GM12878 (cell line): Measurements from ENCODE around the gene TPM4. TPM values are rescaled to one million over a fixed set of nuclear protein-coding genes. Genes with fewer than 3 reads are reported as not detected.

ENCODE experiments used
- ATAC-seq: fragments of 200-7000 bp; cut with Tn5 transposase; 3 replicates; pipeline ENCODE4 v1.9.1; 2020; ENCODE audit warnings: mild to moderate bottlenecking, moderate library complexity
- BruUV-seq: library from RNA; stranded (reverse); fragments of 400-500 nt; replicated peaks from 2 replicates; lab custom pipeline; 2021; lab: Mats Ljungman, UMichigan
- CTCF ChIA-PET: fragments of 300-600 bp; sonication (Branson Sonifier 250); formaldehyde crosslinking; extraction: SDS; loops from one replicate; lab custom pipeline; 2021; ENCODE audit warnings: inconsistent platforms; lab: Yijun Ruan, JAX
- POLR2A ChIA-PET: fragments of 350-600 bp; formaldehyde crosslinking; extraction: SDS; loops from one replicate; lab custom pipeline; 2021; ENCODE audit warnings: inconsistent platforms; lab: Charles Lee
- RAD21 ChIA-PET: fragments of 300-600 bp; sonication (Branson Sonifier 250); formaldehyde crosslinking; loops from one replicate; lab custom pipeline; 2023; ENCODE audit warnings: antibody characterized with exemption; ENCODE audit not compliant: unreplicated experiment; lab: Charles Lee
- SMC1A ChIA-PET: fragments of 300-600 bp; sonication (Branson Sonifier 250); formaldehyde crosslinking; loops from one replicate; lab custom pipeline; 2023; ENCODE audit not compliant: unreplicated experiment, uncharacterized antibody; lab: Charles Lee
- DNase-seq: peaks from one replicate; pipeline ENCODE4 v3.0.0-alpha.2; 2011; ENCODE audit warnings: low read depth, low spot score
- FAIRE-seq: peaks from 3 replicates; lab custom pipeline; 2011; peaks lifted over from hg19 to GRCh38; lab: Jason Lieb, UNC
- H2AFZ ChIP-seq: 2 replicates; pipeline ENCODE4 v1.6.0; 2011; ENCODE audit warnings: low read depth, low read length, control low read depth; ENCODE audit not compliant: control insufficient read depth
- H3K27ac ChIP-seq: 2 replicates; pipeline ENCODE4 v1.5.1; 2011; ENCODE audit warnings: control low read depth; ENCODE audit not compliant: control insufficient read depth, insufficient read depth
- H3K27me3 ChIP-seq, 2 experiments: replicated peaks in 1 of 2; 2 replicates each; pipeline versions ENCODE4 v1.6.0 to v1.6.1; 2011; ENCODE audit warnings: low read length in 1 of 2; ENCODE audit not compliant: control insufficient read depth in 2 of 2, insufficient read depth in 2 of 2
- H3K36me3 ChIP-seq, 2 experiments: 2 replicates each; pipeline ENCODE4 v1.5.1; 2011; ENCODE audit warnings: low read length in 1 of 2; ENCODE audit not compliant: control insufficient read depth in 2 of 2, insufficient read depth in 2 of 2
- H3K4me1 ChIP-seq: 2 replicates; pipeline ENCODE4 v1.6.1; 2011; ENCODE audit warnings: mild to moderate bottlenecking, low read length, moderate library complexity, mixed read lengths; ENCODE audit not compliant: control insufficient read depth, insufficient read depth
- H3K4me2 ChIP-seq: 2 replicates; pipeline ENCODE4 v1.6.0; 2011; ENCODE audit warnings: control low read depth; ENCODE audit not compliant: control insufficient read depth, insufficient read depth
- H3K4me3 ChIP-seq: fragments of 200-600 bp; sonication (generic); 2 replicates; pipeline ENCODE4 v1.5.1; 2016
- H3K79me2 ChIP-seq: 2 replicates; pipeline ENCODE4 v1.6.0; 2011; ENCODE audit warnings: low read length; ENCODE audit not compliant: control insufficient read depth, insufficient read depth
- H3K9ac ChIP-seq: 2 replicates; pipeline ENCODE4 v1.8.0; 2011; ENCODE audit warnings: low read length, control low read depth, mixed read lengths; ENCODE audit not compliant: control insufficient read depth, insufficient read depth
- H3K9me3 ChIP-seq: replicated peaks from 3 replicates; pipeline ENCODE4 v1.5.1; 2011; ENCODE audit warnings: mild to moderate bottlenecking, low read length; ENCODE audit not compliant: control insufficient read depth, insufficient read depth
- H4K20me1 ChIP-seq: 2 replicates; pipeline ENCODE4 v1.6.0; 2011; ENCODE audit not compliant: control insufficient read depth, insufficient read depth
- EZH2 ChIP-seq: IDR thresholded peaks from 2 replicates; pipeline ENCODE4 v1.6.1; 2012; ENCODE audit warnings: low read depth, mild to moderate bottlenecking, control low read depth, inconsistent platforms, low read length, borderline replicate concordance; ENCODE audit not compliant: control insufficient read depth
- GABPA ChIP-seq: IDR thresholded peaks from 2 replicates; pipeline ENCODE4 v1.6.1; 2014; ENCODE audit warnings: antibody characterized with exemption, low read depth, mild to moderate bottlenecking, inconsistent platforms
- HDGF ChIP-seq: fragments of 450-650 bp; IDR thresholded peaks from 2 replicates; pipeline ENCODE4 v1.6.1; 2016; ENCODE audit warnings: antibody characterized with exemption
- KAT2A ChIP-seq: conservative IDR thresholded peaks from 2 replicates; pipeline ENCODE4 v1.6.1; 2011; ENCODE audit warnings: low read depth, low read length; ENCODE audit not compliant: control insufficient read depth
- POLR2AphosphoS5 ChIP-seq: IDR thresholded peaks from 2 replicates; pipeline ENCODE4 v1.6.1; 2011; ENCODE audit warnings: mild to moderate bottlenecking, low read length, inconsistent platforms
- RAD21 ChIP-seq: IDR thresholded peaks from 2 replicates; pipeline ENCODE4 v1.6.1; 2011; ENCODE audit warnings: mild to moderate bottlenecking, low read depth, low read length, moderate library complexity; ENCODE audit not compliant: insufficient read depth
- STAT3 ChIP-seq: IDR thresholded peaks from 2 replicates; pipeline ENCODE4 v1.6.1; 2011; ENCODE audit warnings: low read depth, low read length, improper control_type of control experiment
- ZNF24 ChIP-seq: fragments of 450-650 bp; IDR thresholded peaks from 2 replicates; pipeline ENCODE4 v1.6.1; 2017; ENCODE audit warnings: antibody characterized with exemption, mild to moderate bottlenecking
- ZSCAN29 ChIP-seq: fragments of 450-650 bp; IDR thresholded peaks from 2 replicates; pipeline ENCODE4 v1.6.1; 2017; ENCODE audit warnings: mild to moderate bottlenecking, moderate library complexity
- WGBS: methylation state at CpG from one replicate; pipeline ENCODE4 v1.1.6; 2016; ENCODE audit warnings: low lambda C conversion rate; ENCODE audit not compliant: insufficient replicate concordance, insufficient coverage; ENCODE audit errors: missing lambda C conversion rate; 5-methylcytosine and 5-hydroxymethylcytosine counted together
- in situ Hi-C: fragments of 300-500 bp; cut with MboI; formaldehyde crosslinking; loops from 9 replicates; pipeline ENCODE4 v1.14.3; 2018; ENCODE audit warnings: mixed read lengths
- intact Hi-C: fragments of 100-400 bp; cut with micrococcal nuclease; formaldehyde crosslinking; loops from one replicate; pipeline ENCODE4 v1.14.2; 2022; ENCODE audit not compliant: unreplicated experiment
- polyA plus RNA-seq, 11 experiments: library from polyadenylated mRNA; depleted of rRNA in 4 of 11; unstranded in 6 of 11; stranded (reverse) in 5 of 11; fragments of >200 nt; fragmentation: Nextera tagmentation in 4 of 11; fragmentation: Illumina TruSeq in 1 of 11; extraction: Ambion mirVana in 4 of 11; extraction: Trizol in 1 of 11; gene quantifications; 1 replicate in 1 of 11; 2 replicates in 10 of 11; pipeline versions ENCODE4 v1.2.1 to v1.2.3, GENCODE V29; 2011 to 2016; ENCODE audit warnings: inconsistent platforms in 2 of 11, missing spikeins in 2 of 11, low read depth in 1 of 11
- total RNA-seq, 4 experiments: library from RNA; depleted of rRNA in 3 of 4; stranded (reverse); fragments of >200 nt in 3 of 4; fragmentation: Illumina TruSeq in 1 of 4; extraction: Trizol in 1 of 4; gene quantifications; 2 replicates each; pipeline versions ENCODE4 v1.2.1 to v1.2.3, GENCODE V29; 2013 to 2021
- TF ChIP-seq, protein P1 (sequence below): fragments of 450-650 bp; IDR thresholded peaks from 2 replicates; pipeline ENCODE4 v1.6.1; 2016; ENCODE audit warnings: mild to moderate bottlenecking
- TF ChIP-seq, protein P2 (sequence below): fragments of 450-650 bp; IDR thresholded peaks from 2 replicates; pipeline ENCODE4 v1.6.1; 2017; ENCODE audit warnings: low read depth, mild to moderate bottlenecking, moderate library complexity

TPM4 gene
- total and polyA plus RNA-seq, 10 of the 15 experiments (the other 5 are each of a cell fraction or from before 2014, with no cell fraction given): 183 to 620 (median 407) TPM

DNA sequence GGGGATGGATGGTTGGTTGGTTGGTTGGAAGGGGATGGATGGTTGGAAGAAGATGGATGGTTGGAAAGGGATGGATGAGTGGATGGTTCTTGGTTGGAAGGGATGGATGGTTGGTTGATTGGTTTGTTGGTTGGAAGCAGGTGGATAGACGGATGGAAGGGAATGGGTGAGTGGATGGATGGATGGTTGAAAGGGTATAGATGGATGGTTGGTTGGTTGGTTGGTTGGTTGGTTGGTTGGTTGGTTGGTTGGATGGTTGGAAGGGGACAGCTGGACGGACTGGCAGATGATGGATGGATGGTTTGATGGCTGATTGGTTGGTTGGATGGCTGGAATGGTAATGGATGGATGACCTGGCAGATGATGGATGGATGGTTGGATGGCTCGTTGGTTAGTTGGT is 55.4 kb downstream of the TPM4 start:
- ATAC-seq: no peak
- TF ChIP-seq ZSCAN29: no peak
- no peak for TF ChIP-seq RAD21
- no peak for TF ChIP-seq EZH2
- no peak for TF ChIP-seq GABPA
- no peak for TF ChIP-seq ZNF24
- TF ChIP-seq STAT3: no peak
- TF ChIP-seq HDGF: 0 out of 2 replicates have a peak, but pooled peaks have one; percentile 81
- TF ChIP-seq KAT2A: no peak
- TF ChIP-seq POLR2AphosphoS5: peak; percentile 56; the same call in 1 of the 2 replicates
- TF ChIP-seq, protein P1, sequence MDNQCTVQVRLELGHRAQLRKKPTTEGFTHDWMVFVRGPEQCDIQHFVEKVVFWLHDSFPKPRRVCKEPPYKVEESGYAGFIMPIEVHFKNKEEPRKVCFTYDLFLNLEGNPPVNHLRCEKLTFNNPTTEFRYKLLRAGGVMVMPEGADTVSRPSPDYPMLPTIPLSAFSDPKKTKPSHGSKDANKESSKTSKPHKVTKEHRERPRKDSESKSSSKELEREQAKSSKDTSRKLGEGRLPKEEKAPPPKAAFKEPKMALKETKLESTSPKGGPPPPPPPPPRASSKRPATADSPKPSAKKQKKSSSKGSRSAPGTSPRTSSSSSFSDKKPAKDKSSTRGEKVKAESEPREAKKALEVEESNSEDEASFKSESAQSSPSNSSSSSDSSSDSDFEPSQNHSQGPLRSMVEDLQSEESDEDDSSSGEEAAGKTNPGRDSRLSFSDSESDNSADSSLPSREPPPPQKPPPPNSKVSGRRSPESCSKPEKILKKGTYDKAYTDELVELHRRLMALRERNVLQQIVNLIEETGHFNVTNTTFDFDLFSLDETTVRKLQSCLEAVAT: no peak
- TF ChIP-seq, protein P2, sequence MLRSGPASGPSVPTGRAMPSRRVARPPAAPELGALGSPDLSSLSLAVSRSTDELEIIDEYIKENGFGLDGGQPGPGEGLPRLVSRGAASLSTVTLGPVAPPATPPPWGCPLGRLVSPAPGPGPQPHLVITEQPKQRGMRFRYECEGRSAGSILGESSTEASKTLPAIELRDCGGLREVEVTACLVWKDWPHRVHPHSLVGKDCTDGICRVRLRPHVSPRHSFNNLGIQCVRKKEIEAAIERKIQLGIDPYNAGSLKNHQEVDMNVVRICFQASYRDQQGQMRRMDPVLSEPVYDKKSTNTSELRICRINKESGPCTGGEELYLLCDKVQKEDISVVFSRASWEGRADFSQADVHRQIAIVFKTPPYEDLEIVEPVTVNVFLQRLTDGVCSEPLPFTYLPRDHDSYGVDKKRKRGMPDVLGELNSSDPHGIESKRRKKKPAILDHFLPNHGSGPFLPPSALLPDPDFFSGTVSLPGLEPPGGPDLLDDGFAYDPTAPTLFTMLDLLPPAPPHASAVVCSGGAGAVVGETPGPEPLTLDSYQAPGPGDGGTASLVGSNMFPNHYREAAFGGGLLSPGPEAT: no peak
- TF ChIP-seq, all 136 proteins: peak for 2
- DNase-seq: no peak
- no peak overlapping the region for H3K27ac ChIP-seq
- H3K79me2 ChIP-seq: no peaks in the 10 kb centered on the region; the same call in 1 of the 2 replicates
- no peak overlapping the region for H3K9ac ChIP-seq
- no peaks in the 10 kb centered on the region; the same call in 2 of the 3 replicates for H3K9me3 ChIP-seq
- H3K4me1 ChIP-seq: peaks cover 29% of the 10 kb centered on the region
- H4K20me1 ChIP-seq: no peaks in the 10 kb centered on the region
- WGBS: 85% methylated on average over 3 of the region's 3 CpGs
- no peak overlapping the region for H3K4me2 ChIP-seq
- SMC1A ChIA-PET: no interaction called here
- POLR2A ChIA-PET: interaction anchor here (5.4 kb wide), 1 partner anchor 13 kb away, joined by 32 read pairs; the partner anchor contains the start of gene HSH2D
- H2AFZ ChIP-seq: no peak overlapping the region
- no TSS peak for BruUV-seq
- H3K36me3 ChIP-seq: peaks cover 30 to 54% of the 10 kb centered on the region in 2 experiments
- intact Hi-C loops (no loop called here), in situ Hi-C loops (no loop called here)
- RAD21 ChIA-PET: no interaction called here
- FAIRE-seq: no peak
- H3K4me3 ChIP-seq: no peak overlapping the region
- no peaks in the 10 kb centered on the region for H3K27me3 ChIP-seq
- CTCF ChIA-PET: no interaction called here
